ENCODE results near the gene MAP7.

MAP7 gene

DNA sequence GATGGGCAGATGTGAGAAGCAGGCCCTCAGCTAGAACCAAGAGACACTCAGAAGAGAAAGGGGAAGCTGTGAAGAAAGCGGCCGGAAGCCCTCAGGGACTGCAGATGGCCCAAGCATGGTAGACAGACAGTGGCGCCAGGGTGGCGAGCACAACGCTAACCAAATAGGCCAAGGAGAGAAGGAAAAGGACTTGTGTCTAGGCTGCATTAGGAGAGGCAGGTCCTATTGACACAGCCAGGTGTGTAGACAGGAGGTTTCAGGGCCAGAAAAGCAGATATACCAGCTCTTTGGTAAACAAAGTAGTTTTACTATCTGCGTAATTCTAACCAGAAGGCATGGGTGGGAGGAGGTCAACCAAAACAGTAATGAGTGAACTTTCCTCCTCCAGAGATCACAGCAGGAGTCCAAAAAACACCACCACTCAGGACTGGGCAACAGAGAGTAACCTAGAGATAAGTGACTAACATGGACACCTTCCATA, 15.8 kb upstream of the MAP7 start:
- in situ Hi-C loops (cut with HindIII; ENCODE audit: low sequenced_read_pairs), result no loop called here

DNA sequence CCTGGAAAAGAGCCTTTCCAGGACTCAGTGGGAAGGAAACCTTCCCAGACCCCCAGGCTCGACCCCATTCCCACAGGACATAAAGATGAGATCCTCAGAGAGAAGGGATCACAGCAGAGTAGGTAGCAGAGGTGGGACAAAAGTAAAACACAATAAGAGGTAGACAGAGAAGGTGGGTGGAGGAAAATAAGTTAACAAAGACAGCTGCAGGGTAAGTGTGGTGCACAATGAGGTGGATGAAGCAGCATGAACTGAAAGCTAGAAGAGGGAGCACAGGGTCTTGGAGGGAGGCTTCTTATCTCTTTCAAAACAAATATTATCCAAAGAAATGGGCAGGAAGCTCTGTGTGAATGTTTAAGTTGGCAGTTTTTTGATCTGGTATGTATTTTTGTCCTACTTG, 14.0 kb upstream of the MAP7 start:
- in situ Hi-C loops (cut with HindIII; ENCODE audit: low sequenced_read_pairs), result no loop called here

DNA sequence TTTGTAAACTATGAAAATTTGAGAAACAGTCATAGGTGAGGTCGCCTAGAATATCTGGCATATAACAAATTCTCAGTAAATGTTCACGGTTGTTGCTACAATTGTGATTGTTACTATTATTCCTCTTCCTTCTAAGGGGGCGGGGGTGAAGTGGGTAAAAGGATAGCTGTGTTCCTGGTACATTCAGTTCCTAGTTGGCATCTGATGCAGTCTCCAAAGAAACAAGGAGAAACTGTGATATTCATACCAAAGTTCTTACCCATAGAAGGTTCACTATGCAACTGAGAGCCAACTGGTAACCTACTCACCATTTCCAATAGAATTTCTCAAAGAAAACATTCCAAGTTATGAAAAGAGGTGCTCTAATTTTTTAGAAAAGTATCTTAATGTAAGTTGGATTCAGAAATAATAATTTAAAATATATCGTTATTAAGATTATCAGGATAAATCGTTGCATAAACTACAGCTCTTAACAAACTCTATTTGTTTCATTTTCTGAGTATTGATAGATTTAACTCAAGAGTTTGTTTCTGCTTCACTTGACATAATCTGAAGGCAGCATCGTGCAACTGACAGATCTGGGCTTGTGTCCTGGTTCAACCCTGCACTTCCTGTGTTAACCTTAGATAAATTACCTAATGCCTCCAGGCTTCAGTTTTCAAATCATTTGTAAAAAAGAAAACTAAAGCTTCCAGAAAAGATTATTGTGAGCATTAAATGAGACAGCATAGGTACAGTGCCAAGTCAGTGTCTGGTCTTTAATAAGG, 13.3 kb upstream of the MAP7 start:
- in situ Hi-C loops (cut with HindIII; ENCODE audit: low sequenced_read_pairs), result no loop called here

DNA sequence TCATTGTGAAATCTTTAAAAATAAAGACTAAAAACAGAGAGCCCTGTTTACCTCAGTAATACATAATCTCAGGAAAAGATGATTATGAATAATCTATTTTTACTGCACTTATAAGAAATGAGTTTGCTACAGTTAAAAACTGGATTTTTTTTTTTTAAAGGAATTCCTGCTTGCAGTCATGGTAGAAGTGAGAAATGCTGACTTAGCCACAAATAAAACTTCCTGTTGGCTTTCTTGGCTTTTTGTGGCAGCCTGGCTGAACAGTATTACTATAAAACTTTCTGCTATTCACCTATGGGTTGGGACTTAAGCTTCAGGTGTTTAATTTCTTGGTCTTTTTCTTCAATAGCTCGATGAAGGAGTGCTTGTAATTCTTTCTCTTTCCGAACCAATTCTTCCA, 12.0 kb upstream of the MAP7 start:
- in situ Hi-C loops (cut with HindIII; ENCODE audit: low sequenced_read_pairs), result no loop called here

DNA sequence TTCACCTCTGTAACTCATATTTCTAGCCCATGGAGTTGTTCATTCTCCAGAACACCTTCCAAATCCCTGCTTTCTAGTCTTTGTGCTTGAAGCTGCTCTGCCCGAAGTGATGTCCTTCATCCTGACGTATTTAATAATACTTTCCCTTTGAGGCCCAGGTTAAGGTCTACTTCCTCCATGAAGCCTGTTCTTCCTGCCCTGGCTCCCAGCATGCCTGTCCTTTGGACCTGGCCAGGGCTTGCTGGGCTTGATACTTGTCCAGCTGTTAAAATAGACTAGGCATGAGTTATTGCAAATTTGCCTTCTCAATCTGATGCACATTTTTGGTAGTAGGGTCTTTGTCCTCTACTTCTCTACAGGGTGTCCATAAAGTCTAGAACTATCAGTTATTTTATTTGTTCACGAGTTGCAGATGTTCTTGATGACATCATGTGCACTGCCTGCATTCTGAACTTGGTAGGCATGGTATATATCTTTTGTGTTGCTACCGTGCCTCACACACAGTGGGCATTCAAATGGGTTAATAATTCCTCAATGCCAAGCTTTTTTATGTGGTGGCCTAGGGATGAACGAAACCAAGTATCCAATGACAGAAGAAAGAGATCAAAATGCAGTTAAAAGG, 3.1 kb upstream of the MAP7 start:
- in situ Hi-C loops (cut with HindIII; ENCODE audit: low sequenced_read_pairs), result no loop called here

DNA sequence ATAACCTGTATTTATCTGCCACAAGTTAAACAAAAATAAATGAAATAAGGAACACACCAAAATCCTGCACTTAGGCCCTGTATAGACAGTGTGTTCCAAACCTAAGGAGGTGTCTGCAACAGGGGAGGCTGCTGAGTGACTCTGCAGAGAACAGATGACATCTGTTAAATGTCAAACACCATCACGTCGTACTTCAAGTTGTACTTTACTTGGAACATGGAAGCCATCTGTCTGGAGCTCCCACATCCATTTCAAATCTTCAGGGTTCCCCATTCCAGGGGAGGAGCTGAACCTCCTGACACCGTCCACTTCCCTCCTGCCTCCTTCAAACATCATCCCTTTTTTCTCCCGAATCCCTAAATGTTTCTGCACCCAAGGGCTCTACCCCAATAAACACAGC, 1.8 kb upstream of the MAP7 start:
- in situ Hi-C loops (cut with HindIII; ENCODE audit: low sequenced_read_pairs), result no loop called here

DNA sequence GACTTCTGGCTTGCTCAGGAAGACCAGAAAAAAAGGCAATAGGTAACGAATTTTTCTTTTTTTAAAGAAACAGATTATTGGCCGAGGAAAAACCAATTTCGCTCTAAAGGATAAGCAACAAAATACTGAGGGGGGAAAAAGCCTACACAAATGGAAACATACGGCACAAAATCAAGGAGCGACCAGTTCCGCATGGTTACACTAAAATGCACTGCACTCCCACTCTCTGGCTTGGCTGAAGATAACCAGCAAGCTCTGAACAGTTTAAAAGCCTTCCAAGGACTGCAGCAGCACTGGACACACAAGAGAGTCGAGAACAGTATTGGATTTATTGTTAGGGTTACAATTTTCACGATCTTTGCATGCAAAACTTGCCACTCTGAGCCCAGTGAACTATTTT, 881 bp upstream of the MAP7 start:
- in situ Hi-C loops (cut with HindIII; ENCODE audit: low sequenced_read_pairs), result no loop called here

DNA sequence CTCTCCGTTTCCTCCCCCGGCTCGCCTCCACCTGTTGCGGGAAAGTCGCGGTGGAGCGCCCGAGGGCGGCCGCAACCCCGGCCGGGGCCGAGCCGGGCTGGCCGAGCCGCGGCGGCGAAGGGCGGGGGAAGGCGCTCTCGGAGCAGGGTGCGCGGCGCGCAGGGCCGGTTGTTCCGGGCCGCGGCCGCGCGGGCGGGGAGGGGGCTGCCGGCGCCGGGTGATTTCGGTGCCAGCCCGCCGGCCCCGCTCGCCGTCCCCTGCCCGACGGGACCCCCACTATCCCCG, 235 bp downstream of the MAP7 start:
- in situ Hi-C loops (cut with HindIII; ENCODE audit: low sequenced_read_pairs), result no loop called here

DNA sequence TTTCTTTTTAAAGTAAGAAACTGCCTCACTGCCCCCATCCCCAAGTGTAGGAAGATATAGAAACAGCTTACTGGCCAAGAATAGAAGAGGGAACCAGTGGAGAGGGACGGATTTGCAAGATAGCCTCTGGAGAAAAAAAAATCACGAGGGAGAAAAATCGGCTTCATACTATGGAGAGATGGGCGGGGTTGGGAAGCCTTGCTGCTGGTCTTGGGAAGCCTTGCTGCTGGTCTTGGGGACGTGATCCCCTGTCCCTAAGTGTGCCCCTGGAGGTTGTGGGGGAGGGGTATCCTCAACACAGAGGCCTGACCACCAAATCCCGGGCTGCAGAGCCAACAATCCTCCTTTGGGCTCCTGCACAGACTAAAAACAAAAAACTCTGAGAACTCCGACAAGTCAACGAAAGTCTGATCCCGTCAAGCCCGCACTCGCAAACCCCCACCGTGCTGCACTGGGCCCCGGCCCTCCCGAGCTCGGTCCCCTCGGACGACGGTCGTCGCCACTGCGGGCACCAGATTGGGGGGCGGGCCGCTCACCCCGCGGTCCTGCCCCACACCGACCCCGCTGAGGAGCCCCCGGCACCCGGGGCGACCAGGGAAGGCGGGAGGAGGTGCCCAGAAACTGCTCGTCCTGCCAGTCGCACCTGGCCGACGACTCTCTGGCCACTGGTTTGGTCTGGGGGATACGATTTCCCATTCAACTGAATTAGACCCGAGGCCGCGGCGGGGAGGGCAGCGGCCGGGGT, 750 bp downstream of the MAP7 start:
- in situ Hi-C loops (cut with HindIII; ENCODE audit: low sequenced_read_pairs), result no loop called here

DNA sequence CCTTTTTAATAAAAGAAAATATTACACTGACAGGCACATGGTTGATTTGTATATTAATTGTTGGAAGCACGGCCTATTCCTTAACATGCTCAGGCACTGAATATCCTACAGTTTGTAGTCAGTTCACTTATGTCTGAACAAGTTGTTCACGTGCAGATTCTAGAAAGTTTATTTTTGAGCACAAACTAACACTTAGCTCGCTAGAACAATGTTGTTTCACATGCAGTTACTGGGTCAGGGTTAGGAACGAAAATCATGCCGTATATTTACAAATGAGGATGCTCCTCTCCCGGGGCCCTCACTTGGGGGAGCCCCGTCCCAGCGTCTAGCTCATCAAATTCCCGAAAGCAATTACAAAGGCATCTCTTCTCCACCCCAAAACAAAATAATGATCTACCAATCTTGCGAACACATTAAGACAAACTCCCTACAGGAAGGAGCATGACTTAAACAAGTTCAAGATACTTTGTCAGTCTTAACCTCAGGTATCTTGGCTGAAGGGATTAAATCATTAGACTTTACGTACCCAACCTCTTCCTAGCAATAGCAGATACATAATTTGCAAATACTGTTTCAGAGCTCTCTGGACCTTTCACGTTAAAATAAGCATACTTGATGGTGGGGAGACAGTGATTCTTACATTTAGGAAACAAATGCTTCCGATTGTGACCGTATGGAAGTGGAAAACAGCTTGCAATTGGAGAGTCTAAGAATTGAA, 1.5 kb downstream of the MAP7 start:
- in situ Hi-C loops (cut with HindIII; ENCODE audit: low sequenced_read_pairs), result no loop called here

DNA sequence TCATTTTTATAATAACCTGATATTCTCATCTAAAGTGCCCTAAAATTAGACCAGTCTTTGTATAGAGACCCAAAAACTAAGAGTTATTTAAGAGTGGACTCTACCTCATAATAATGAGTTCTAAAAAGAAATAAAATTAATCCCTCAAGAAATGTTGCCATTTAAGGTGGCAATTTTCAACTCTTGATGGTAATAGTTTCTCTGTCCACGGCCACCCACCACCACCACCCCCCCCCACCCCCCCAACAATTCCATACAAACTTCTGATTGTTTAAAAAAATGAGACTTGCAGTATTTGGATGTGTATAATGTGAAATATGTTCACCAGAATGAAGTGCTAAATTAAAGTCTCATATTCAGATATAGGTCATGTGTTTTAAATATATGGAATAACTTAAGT, 2.4 kb downstream of the MAP7 start:
- in situ Hi-C loops (cut with HindIII; ENCODE audit: low sequenced_read_pairs), result no loop called here

DNA sequence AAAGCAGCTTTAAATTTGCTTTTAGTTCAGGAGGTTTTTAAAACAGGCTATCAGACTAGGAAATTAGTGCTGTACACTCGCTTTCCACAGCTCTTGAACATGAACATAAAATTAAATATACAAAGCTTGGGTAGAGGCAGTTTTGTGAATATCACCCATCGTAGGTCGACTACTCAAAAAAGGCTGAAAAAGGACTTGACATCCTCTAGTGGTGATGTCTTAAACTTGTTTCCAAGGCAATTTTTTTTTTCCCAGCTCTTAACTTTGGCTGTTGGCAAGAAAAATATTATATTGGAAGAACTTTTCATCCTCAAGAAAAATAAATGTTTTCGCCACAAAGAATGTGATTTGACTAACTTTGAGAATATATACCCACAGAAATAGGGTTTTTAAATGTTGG, 2.9 kb downstream of the MAP7 start:
- in situ Hi-C loops (cut with HindIII; ENCODE audit: low sequenced_read_pairs), result no loop called here

DNA sequence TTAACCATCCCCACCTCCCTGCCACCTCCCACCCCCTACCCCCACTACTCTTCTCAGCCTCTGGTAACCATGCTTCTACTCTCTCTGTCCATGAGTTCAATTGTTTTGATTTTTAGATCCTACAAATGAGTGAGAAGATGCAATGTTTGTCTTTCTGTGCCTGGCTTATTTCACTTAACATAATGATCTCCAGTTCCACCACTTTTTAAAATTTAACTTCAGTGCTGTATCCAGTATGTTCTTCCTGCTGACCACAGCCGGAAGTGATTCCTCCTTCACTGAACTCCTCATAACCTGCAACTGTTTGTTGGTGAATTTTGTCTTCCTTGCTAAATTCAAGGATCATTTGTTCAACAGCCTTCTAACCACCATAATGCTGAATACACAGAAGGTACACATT, 3.9 kb downstream of the MAP7 start:
- in situ Hi-C loops (cut with HindIII; ENCODE audit: low sequenced_read_pairs), result no loop called here

DNA sequence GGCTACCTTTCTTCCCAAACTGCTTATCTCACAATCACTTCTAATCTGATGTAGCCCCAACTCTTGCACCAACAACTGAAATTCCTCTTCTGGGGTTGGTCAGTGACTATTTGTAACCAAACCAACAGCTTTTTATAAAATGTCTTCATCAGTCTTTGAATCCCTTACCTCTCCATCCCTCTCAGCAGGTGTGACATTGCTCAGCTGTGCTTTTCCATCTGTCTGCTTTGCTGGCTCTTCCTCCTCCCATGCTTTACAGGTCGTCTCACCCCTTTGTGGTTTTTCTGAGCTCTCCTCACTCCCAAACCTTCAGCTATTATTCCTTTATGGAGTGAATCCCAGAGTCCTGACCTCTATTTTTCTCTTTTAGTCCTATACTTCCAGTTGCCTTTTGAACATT, 5.9 kb downstream of the MAP7 start:
- in situ Hi-C loops (cut with HindIII; ENCODE audit: low sequenced_read_pairs), result no loop called here

DNA sequence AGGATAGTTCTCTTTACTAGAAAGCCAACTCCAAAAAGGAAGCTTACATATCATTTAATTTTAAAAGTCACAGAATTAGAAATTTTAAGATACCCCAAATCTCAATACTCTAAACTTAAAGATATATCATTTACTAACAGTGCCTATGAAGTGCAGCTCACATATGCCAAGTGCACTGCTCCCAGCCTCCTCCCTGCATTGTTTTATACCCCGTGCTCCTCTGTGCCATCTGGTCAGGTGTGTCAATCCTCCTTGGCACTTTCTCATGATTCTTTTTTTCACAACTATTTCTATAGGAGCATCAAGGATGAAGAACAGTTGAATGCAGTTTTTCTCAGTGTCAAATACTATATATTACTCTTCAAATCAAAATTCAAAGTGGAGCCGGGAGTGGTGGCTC, 8.8 kb downstream of the MAP7 start:
- in situ Hi-C loops (cut with HindIII; ENCODE audit: low sequenced_read_pairs), result no loop called here

DNA sequence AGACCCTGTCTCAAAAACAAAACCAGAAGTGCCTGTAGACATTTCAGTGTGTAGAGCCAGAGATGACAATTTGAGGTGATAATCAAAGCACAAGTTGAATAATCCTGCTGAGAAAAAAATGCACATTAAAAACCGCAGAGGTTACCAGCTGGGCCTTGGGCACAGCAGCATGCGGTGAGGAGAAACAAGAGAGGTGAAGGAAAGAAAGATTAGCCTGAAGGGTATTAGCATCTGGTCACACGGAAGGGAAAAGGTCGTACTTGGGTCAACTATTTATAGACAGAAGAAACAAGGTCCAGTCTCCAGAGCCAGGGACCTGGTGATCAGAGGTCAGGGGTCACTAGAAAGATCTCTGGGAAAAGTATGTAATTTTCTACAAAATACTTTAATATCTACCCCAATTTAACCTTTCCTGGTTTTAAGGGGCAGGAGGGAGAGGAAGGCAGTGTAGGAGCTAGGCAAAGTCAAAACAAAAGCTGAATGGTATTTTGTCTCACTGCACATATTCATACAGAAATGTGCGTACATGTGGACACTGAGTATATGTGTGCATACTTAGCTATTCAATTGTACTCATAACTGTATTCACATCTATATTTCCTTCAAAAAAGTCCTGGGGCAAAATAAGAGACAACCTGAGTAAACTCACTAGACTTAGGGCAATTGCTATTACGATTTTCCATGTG, 10.1 kb downstream of the MAP7 start:
- in situ Hi-C loops (cut with HindIII; ENCODE audit: low sequenced_read_pairs), result no loop called here

DNA sequence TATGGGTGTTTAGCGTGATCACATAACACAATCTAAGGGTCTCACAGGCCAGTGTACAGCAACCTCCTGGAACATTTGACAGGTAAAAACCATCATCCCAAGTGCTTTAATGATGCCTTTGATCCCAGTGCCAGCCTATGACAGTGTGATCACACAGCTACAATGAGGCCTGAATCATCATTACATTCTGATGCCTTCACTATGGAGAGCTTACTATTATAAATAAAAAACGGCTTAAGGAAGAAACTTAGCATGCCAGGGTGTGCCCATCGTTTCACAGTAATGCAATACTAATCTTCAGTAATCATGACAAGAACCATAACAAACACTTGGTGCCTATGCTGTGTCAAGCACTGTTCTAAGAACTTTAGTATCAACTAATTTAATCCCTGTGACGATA, 11.4 kb downstream of the MAP7 start:
- in situ Hi-C loops (cut with HindIII; ENCODE audit: low sequenced_read_pairs), result no loop called here

DNA sequence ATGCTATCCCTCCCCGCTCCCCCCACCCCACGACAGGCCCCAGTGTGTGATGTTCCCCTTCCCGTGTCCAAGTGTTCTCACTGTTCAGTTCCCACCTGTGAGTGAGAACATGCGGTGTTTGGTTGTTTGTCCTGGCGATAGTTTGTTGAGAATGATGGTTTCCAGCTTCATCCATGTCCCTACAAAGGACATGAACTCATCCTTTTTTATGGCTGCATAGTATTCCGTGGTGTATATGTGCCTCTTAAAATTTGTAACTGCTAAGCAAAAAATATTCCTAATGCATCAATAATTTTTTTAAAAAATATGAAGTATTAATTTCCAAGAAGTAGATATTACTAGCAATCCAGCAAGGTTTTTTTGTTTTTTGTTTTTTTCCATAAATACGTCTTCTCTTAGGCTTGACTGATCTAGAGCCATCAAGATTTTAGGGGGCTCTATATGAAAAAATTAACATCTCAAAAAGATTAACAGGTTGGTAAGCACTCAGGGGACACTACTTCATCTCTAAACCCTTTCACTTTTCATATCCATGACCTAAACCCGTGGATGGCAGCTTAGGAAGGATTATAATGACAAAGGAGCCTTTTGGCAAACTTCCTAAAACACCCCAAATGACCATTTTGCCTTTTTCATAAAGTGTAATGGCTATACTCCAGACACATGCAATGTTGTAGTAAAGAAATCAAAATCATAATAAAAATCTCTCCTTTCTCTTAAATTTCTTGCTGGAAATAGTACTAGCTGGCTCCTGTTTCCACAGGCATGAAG, 14.2 kb downstream of the MAP7 start:
- in situ Hi-C loops (cut with HindIII; ENCODE audit: low sequenced_read_pairs), result no loop called here

DNA sequence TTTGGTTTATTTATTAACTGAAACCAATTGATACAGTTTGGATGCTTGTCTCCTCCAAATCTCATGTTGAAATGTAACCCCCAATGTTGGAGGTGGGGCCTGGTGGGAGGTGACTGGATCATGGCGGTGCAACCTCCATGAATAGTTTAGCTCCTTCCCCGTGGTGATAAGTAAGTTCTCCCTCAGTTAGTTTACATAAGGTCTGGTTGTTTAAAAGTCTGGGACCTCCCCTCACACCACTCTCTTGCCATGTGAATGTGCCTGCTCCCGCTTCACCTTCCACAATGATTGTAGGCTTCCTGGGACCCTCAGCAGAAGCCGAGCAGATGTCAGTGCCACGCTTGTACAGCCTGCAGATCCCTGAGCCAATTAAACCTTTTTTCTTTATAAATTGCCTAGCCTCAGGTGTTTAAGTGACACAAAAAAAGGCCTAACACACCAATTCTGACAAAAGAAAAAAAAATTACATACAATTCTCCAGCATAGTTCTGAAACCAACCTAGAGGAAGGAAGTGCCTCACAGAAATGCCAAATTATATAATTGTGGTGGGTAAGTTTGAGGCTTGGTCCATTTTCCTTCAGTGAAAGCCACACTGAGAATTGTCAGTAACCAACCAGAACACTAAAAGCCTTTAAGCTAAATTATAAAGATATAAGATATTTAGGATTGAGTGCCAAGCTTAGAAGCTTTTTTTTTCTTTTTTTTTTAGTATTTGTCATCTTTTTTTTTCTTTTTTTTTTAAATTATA, 15.0 kb downstream of the MAP7 start:
- in situ Hi-C loops (cut with HindIII; ENCODE audit: low sequenced_read_pairs), result no loop called here

DNA sequence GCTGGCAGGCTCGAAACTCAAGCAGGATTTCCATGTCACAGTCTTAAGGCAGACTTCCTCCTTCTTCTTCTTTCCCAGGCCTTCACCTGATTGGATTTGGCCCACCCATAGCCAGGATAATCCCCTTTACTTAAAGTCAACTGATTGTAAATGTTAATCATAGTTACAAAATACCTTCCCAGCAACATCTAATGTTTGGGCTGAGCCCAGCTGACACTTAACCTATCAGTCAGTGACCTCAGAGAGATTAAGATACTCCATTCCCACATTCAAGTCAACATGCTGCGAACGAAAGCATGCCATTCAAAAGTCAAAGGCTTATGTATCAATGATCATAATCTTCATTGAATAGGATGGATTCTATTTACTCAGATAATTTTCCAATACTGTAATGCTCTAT, 16.0 kb downstream of the MAP7 start:
- in situ Hi-C loops (cut with HindIII; ENCODE audit: low sequenced_read_pairs), result no loop called here

Data from endothelial cell of hepatic sinusoid (primary cell).